Kasumi-1 (cell line): ENCODE results near the gene KCNC3.

Experiments
- DNase-seq, 2 experiments: peaks; one replicate each; lab custom pipeline; 2025; lab: John Stamatoyannopoulos, UW

The KCNC3 gene

DNA sequence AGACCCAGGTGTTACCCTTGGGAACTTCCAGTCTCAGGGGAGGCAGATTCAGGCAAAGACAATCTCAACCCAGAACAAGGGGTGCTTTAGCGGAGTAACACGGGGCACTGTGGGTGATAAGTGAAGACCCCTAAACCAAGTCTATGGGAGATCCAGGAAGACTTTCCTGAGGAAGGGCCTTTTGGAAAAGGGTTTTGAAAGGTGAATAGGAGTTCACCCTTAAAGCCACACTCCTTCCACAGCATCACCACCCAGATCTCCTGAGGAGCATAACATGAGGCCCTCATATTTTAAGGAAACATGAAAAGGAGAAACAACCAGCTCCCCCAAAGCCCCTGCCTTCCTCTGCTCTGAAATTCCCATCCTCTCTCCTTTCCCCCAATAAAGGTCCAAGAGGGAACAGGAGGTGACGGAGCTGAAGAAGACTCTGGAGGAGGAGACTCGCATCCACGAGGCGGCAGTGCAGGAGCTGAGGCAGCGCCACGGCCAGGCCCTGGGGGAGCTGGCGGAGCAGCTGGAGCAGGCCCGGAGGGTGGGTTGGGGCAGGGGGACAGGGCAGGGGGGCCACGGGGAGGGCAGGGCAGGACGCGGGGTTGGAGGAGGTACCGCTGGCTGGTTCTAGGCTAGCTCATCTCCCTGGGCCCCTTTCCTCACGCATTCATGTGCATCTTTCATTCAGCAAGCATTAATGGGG is 52.7 kb downstream of the KCNC3 start:
- DNase-seq, result no peak

DNA sequence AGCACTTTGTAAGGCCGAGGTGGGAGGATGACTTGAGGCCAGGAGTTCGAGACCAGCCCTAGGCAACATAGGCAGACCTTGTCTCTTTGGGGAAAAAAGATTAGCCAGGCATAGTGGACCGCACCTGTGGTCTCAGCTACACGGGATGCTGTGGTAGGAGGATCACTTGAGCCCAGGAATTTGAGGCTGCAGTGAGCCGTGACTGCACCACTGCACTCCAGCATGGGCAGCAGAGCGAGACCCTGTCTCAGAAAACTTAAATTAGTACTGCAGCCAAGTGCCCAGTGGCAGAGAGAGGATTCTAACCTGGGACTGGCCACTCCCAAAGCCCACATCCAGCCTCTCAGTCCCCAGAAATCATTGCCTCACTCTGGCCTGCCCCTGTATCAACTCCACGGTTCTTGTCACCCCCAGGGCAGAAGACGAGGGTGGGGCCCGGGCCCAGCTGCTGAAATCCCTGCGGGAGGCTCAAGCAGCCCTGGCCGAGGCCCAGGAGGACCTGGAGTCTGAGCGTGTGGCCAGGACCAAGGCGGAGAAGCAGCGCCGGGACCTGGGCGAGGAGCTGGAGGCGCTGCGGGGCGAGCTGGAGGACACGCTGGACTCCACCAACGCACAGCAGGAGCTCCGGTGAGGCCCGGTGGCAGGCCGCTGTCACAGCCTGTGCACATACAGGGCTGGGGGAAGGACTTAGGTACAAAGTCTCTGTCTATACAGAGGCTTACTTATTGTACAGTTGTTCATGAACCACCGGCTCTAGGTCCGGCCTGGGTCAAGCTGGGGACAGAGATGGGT is 53.4 kb downstream of the KCNC3 start:
- no peak for DNase-seq

DNA sequence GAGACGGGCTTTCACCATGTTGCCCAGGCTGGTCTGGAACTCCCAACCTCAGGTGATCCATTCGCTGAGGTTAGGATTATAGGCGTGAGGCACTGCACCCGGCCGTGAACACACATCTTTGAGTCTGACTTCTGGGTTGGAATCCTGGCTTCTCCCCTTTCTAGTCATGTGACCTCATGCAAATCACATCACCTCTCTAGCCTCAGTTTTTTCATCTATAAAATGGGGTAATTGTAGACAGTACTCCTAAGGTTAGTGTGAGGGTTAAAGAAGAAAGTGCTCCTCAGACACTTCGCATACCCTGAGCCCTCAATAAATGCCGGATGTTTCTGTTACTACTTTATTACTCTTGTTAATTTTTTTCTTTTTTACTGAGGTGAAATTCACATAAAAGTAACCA is 55.4 kb downstream of the KCNC3 start:
- DNase-seq, result no peak

DNA sequence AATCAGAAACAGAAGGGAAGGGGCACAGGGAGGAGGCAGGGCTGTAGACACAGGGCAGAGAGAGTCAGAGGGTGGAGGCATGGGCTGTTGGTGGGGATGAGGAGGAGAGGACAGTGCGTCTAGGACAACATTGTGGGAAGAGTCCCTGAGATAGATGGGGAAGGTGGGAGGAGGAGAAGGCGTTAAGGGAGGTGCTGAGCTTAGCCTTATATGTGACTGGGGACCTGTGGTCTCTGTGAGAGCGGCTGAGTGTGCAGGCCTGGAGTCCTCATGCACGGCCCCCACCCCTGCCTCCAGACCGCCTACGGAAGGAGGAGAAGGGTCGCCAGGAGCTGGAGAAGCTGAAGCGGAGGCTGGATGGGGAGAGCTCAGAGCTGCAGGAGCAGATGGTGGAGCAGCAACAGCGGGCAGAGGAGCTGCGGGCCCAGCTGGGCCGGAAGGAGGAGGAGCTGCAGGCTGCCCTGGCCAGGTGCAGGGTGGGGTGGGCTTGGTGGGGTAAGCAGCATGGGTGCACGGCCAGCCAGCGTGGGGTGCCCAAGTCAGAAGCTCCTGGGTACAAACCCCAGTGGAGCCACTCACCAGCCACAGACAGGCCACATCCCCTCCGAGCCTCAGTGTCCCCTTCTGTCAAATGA is 56.8 kb downstream of the KCNC3 start:
- no peak for DNase-seq

DNA sequence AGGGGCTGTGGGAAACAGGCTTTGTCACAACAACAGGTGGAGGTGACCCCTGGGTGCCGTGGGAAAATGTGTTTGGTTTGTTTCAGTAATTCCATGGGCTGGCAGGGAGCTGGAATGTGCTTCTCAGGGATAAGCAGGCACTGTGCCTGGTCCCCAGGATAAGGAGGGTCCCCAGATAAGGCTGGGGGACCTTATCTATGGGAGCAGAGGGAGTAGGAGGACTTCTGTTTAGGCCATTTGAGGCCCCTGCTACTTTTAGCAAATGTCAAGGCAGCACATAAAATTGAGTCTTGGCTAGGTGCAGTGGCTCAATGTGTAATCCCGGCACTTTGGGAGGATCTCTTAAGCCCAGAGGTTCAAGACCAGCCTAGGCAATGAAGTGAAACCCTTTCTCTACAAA is 59.5 kb downstream of the KCNC3 start:
- DNase-seq, result no peak

DNA sequence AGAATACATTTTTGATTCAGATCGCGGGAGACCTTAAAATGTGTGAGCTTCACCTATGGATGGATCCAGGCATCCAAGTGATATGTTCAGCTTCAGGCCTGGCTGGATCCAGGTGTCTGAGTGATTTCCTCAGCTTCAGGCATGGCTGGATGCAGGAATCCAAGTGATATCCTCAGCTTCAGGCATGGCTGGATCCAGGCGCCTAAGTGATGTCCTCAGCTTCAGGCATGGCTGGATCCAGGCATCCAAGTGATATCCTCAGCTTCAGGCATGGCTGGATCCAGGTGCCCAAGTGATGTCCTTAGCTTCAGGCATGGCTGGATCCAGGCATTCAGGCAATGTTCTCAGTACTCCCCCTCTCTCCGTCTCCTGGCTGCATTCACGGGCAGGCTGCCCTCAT is 60.7 kb downstream of the KCNC3 start:
- DNase-seq, result no peak

DNA sequence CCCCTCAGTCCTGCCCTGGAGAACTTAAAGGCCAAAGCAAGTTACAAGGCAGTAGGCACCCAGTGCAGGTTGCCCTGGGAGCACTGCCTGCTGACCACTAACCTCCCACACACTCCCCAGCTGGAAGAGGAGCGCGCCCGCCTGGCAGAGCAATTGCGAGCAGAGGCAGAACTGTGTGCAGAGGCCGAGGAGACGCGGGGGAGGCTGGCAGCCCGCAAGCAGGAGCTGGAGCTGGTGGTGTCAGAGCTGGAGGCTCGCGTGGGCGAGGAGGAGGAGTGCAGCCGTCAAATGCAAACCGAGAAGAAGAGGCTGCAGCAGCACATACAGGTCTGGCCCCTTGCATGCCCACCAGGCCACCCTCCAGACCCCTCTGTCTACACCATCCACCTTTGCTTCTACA is 61.1 kb downstream of the KCNC3 start:
- DNase-seq, result no peak

DNA sequence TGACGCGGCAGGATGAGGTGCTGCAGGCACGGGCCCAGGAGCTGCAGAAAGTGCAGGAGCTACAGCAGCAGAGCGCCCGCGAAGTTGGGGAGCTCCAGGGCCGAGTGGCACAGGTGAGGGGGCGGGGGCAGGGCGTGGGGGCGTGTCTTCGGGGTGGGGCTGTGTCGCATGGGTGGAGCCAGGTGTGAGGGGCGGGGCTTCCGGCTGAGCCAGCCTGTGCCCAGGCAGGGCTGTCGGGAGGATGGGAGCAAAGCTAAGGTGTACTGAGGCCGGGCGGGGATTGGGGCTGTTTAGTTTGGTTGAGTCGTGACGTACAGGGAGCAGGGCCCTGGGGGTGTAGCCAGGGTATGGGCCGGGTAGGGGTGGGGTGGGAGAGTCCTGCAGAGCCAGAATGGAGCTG is 62.3 kb downstream of the KCNC3 start:
- no peak for DNase-seq

DNA sequence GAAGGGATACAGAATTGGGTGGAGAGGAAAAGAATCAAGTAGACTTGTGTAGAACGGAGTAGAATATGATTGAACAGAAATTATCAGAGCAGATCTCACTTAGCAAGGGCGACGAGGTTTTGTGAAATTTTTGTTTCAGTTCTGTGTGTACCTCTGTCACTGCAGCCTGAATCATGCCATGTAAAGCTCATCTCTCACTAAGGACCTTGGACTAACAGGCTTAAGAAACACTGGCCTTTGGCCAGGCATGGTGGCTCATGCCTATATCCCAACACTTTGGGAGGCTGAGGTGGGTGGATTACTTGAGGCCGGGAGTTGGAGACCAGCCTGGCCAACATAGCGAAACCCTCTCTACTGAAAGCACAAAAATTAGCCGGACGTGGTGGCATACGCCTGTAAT is 63.1 kb downstream of the KCNC3 start:
- no peak for DNase-seq

DNA sequence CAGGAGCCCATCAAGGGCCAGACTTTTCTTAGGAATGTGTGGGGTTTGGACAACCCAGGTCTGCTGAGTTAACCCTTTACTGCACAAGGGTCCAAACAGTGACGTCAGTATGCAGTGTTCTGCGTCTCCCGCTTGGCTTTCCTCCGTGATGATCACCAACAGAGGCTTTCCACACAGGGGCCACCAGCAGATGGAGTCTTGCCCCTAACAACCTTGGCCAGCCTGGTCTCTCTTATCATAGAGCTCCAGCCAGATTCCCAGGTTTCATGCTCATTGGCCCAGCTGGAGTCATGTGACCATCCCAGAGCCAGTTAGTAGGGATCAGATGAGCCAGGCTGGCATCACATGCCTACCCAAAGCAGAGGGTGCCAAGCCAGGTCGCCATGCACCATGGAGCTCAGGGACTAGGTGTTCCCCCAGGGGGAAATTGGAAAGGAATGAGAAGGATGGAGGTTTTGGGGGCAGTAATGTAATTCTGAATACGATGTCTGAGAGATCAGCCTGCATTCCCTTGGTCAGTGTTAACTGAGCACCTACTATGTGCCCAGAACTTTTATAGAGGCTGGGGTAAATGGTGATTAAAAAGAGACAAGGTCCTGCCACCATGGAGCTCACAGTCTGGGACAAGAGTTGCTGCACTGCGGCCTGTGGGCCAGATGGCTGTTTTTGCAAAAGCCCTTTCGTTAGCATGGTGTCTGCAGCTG is 64.5 kb downstream of the KCNC3 start:
- no peak for DNase-seq

DNA sequence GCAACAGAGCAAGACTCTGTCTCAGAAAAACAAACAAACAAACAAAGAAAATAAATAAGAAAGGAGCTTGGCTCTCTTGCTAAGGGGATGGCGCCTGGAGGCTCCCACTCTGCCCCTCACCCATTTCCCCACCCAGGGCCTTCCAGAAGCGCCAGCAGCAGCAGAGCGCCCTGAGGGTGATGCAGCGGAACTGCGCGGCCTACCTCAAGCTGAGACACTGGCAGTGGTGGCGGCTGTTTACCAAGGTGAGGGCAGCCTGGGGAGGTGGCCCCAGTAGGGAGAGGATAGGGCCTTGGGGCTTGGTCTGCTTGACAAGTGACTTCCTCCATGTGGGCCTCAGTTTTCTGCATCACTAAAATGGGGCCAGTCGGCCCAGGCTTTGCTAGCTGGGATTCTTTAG is 66.0 kb downstream of the KCNC3 start:
- no peak for DNase-seq
